GM20000 (cell line): ENCODE data around the gene MYO1H.
A peak's percentile ranks its signal among the peaks of the same experiment; 100 is the strongest.

Experiments used
- DNase-seq: peaks from one replicate; pipeline ENCODE4 v3.0.0; 2012; ENCODE audit warnings: low spot score
- TF ChIP-seq, protein P1 (sequence below): IDR thresholded peaks from 2 replicates; pipeline ENCODE4 v1.5.1; 2012; ENCODE audit warnings: mild to moderate bottlenecking, control low read depth; ENCODE audit errors: extremely low read depth, missing control alignments

MYO1H gene

DNA sequence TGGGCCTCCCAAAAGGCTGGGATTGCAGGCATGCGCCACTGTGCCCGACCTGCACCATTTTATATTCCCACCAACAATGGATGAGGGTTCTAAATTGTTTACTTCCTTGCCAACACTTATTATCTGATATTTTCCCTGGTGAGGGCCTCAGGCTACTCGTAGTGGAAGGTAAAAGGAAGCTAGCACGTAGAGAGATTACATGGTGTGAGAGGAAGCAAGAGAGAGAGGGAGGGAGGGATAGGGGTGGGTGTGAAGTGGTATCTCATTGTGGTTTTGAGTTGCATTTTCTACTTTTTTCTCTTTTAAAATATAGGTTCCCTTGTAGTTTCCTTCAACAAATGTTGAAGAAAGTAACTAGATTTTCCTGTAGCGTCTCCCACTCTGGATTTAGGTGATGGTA lies 30.9 kb downstream of the MYO1H start:
- TF ChIP-seq, protein P1, sequence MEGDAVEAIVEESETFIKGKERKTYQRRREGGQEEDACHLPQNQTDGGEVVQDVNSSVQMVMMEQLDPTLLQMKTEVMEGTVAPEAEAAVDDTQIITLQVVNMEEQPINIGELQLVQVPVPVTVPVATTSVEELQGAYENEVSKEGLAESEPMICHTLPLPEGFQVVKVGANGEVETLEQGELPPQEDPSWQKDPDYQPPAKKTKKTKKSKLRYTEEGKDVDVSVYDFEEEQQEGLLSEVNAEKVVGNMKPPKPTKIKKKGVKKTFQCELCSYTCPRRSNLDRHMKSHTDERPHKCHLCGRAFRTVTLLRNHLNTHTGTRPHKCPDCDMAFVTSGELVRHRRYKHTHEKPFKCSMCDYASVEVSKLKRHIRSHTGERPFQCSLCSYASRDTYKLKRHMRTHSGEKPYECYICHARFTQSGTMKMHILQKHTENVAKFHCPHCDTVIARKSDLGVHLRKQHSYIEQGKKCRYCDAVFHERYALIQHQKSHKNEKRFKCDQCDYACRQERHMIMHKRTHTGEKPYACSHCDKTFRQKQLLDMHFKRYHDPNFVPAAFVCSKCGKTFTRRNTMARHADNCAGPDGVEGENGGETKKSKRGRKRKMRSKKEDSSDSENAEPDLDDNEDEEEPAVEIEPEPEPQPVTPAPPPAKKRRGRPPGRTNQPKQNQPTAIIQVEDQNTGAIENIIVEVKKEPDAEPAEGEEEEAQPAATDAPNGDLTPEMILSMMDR, result no peak
- no peak for DNase-seq

DNA sequence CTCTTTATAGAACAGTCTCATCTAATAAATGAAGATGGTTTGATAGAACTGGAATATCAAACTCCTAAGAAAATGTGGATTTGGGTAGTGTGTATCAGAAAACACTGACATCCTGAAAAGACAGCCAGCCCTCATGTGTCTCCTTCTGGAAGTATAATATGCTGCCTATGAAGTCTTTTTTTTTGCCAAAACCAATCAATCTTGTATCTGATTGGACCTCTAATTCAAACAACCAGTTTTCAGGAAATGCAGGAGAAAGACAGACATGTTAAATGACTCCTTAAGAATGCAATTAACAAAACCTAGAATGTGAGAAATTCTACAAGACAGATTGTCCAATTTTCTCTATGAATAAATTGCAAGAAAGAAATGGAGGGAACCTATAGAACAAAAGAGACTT lies 34.3 kb downstream of the MYO1H start:
- no peak for DNase-seq
- TF ChIP-seq, protein P1, result no peak

DNA sequence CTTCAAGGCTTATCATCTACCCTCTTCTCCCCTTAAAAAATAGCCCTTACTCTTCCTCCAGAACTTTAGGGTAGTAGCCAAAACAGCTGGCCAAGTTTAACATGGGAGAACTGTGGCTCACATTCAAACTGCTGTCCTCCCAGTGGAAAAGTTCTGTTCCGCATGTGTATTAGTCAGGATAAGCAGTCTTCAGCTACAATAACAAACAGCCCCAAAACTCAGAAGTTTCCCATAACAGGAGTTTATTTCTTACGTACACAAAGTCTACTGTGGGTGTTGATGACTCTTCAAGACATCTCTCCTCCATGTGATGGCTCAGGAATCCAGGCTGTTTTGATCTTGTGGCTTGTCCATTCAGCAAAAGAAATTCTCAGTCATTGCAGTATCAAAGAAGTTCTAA lies 35.5 kb downstream of the MYO1H start:
- no peak for DNase-seq
- TF ChIP-seq, protein P1, result no peak

DNA sequence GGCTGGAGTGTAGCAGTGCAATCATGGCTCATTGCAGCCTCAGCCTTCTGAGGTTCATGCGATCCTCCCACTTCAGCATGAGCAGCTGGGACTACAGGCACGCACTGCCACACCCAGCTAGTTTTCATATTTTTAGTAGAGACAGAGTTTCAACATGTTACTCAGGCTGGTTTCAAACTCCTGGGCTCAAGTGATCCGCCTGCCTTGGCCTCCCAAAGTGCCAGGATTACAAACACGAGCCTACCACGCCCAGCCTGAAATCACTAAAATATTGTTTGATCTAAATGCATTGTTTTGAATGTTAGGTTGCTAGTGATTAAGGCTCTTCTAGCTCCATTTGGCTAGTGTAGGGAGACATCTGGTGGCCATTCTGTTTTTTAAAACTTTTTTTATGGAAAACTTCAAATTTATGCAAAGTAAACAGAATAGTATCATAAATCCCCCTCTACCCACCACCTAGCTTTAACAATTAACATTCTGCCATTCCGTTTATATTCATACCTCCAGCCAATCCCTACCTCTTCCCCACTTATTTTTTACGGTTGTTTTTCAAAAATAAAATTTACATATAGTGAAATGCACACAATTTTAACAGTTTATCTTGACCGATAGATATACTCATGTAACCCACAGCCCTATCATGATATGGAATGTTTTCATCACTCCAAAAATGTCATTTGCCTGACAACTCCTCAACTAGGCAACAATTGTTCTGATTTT lies 37.8 kb downstream of the MYO1H start:
- TF ChIP-seq, protein P1, result peak; percentile 15
- peak; percentile 26 for DNase-seq

DNA sequence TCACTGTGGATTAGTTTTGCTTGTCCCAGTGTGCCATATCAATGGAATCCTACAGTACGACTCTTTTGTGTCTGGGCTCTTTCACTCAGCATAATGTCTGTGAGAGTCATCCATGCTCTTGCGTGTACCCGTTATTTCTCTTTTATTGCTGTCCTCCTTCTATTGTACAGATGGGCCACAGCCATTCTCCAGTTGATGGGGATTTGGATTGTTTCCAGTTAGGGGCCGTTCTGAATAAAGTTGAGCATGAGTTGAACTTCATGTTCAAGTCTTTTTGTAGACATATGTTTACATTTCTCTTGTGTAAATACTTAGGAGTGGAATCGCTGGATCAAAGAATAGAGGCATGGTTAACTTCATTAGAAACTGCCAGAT lies 38.3 kb downstream of the MYO1H start:
- no peak for DNase-seq
- TF ChIP-seq, protein P1, result no peak

DNA sequence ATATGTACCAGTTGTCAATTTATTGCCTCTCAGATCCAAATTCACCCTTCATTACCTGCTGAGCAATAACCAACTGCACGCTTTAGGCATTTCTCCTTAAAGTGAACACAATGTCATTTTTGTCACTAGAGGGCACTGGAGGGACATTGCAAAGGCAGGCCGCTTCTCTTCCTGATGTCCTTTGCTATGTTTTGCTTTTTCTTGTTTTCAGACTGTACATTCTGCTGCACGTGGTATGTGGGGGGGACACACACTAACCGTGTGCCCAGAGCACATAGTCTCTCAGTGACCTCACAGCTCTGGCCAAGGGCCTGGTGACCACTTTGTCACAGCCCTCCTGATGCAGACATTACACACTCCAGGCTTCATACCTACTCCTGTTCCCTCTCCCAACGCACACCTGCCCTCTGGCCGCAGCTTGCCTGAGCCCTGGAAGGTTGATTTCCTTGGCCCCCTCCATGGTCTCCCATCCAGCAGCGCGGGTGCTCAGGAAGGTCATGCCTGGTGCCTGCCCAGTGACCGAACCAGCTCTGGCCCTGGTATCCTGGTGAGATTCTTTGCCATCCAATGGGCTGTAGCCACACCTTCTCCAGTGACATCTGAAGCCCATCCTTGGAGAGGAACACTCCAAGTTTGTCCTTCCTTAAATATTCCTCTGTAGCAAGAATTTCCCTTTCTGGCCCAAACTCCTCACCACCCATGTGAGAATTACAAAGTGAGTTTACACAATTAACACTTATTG lies 39.9 kb downstream of the MYO1H start:
- TF ChIP-seq, protein P1, result peak; percentile 38
- peak; percentile 17 for DNase-seq

DNA sequence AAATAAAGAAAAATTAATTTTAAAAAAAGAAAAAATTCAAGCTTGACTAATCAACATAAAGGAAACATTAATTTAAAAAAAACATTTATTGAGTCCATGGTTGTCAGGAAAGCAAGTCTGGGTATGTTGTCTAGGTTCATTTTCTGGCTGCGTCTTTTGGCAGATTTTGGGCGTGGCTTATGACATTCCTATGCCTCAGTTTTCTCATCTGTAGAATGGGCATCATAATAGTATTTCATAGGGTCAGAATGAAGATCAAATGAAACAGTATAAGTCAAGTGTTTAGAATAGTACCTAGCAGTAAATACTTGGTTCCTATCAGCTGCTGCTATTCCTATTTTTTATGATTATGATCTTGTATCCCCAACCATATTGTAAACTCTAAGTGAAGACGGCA lies 40.5 kb downstream of the MYO1H start:
- TF ChIP-seq, protein P1, result no peak

More for the DNA sequence above, 40.5 kb downstream of the MYO1H start:
- DNase-seq, result no peak
